GM19043 (cell line): ENCODE results near the gene C1QTNF9.
"Not testable (repeated sequence)": the region's sequence is repeated elsewhere in the genome, so short reads cannot be mapped to it uniquely, and the experiment has no call there.

Source experiments
- ATAC-seq: cut with Tn5 transposase; IDR thresholded peaks from one replicate; pipeline ENCODE4 v1.9.1; 2021; ENCODE audit warnings: low read depth; ENCODE audit not compliant: unreplicated experiment

C1QTNF9 gene

DNA sequence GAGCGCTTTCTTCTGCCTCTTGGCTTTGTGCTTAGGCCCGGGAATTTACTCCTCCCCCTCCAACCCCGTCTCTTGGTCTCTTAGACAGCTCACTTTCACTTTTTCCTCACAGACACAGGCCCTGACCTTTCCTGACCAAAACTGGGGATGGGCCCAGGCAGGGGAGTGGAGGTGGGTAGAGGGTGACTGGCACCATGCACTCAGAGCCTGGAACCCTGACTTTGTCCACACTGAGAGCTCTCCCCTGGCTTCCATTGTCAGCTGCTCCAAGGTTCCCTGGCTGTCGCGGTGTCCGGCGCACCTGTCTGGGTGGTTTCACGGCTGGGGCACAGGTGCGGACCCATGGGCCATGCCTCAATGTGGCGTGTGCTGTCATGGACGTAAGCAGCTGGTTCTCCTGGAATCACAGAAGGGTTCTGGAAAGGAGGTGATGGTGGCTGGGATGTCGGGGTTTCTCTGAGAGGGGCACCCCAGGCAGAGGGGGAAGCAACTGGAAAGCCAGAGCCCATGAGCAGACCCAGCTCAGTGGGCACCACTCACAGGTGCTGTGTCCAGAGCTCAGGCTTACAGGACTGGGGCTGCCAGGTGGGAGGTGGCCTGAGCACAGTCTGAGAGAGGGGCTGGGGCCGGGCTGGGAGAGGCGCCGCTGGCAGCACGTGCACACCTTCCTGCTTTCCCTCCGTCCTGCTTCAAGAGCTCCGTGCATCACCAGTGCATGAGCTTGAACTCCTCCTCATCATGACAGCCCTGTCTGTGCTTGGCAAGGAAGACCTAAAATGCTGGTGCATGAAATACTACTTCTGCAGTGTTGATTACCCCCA is 28.0 kb upstream of the C1QTNF9 start:
- no peak for ATAC-seq

DNA sequence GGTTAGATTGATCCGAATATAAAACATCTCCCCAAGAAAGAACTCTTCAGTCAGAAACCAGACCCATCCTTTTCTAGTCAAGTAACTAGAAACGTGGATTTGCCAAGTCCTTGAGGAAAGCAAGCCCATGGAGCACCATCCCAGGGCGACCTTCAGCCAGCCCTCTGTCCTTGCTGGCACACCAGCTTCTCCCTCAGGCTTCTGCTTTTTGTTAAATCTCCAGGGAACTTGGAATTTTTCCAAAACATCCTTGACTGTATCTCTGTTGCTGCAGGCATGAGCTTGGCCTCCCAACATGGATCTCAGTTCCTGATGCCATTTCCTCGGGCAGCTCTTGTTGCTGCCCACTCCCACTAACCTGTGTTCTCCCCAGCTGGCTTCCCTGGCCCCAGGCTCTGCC is 27.1 kb upstream of the C1QTNF9 start:
- no peak for ATAC-seq

DNA sequence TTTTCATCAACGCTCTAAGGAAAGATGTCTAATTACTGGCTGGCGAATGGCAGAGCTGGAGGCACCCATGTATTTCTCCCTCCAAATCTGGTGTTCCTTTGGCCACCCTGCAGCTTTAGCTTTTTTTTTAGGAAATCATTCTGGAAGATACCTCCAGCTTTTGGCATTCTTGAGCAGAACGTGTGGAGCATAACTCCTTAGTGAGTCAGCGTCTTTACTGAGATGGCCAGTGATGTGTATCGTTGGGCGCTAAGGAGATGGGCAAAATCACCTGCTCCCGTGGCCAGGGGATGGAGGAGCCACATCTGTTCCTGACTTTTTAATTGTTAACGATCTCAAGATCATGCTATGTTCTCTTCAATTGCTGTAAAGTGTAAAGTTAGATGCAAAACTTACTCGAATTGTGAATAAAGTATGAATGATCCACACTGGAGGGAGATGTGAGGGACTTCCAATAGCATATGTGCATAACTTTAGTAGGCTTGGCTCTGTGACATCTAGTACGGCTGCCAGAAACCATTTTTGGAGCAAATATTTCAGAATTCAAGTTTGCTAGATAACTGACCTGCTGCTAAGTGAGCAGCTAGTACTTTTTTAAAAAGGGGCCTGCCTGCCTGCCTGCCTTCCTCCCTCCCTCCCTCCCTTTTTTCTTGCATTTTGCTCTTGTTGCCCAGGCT is 24.4 kb upstream of the C1QTNF9 start:
- no peak for ATAC-seq

DNA sequence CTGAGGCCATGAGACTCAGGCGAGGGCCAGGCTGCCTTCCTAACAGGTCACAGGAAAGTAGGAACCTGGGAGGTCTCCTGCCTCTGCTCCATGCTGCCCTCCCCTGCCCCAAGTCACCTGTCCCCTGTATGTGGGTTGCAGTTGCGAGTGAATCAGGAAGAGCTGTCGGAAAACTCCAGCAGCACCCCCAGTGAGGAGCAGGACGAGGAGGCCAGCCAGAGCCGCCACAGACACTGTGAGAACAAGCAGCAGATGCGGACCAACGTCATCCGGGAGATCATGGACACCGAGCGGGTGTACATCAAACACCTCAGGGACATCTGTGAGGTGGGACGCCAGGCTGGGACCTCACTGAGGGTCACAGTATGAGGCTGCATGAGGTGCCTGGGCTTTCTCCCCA is 22.8 kb upstream of the C1QTNF9 start:
- ATAC-seq: no peak

DNA sequence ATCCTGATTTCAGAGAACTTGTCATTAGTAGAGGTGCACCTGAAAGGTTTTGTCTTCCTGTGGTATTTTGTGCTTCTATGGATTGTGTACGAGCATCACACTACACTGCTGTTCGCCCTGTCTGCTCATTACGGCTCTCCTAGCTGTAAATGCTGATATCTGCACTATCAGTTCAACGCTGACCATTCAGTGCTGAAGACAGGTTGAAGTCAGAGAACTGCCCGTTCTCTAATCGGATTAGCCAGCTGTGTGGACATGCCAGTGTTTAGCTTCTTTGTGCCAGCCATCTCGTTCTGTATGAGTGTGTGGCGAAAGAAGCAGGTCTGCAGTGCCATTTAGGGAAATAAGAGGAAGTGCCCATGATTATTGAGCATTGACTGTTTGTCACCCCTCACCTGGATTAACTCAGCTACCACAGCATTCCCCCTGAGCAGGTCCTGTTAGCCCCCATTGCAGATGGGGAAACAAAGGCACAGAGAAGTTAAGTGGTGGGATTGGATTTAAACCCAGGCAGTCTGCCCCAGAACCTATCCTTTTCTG is 21.6 kb upstream of the C1QTNF9 start:
- ATAC-seq: no peak

DNA sequence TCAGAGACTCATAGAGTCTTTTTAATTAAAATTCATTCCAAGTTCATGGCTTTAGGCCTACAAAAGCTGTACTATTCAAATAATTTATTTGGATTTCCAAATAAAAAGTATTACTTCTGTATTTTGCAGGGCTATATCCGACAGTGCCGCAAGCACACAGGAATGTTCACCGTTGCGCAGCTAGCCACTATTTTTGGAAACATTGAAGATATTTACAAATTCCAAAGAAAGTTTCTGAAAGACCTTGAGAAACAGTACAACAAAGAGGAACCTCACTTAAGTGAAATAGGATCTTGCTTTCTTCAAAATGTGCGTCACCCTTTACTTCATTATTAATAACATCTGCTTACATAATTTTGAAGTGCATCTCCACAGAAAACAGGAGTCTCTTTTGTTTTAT is 20.5 kb upstream of the C1QTNF9 start:
- ATAC-seq: no peak

DNA sequence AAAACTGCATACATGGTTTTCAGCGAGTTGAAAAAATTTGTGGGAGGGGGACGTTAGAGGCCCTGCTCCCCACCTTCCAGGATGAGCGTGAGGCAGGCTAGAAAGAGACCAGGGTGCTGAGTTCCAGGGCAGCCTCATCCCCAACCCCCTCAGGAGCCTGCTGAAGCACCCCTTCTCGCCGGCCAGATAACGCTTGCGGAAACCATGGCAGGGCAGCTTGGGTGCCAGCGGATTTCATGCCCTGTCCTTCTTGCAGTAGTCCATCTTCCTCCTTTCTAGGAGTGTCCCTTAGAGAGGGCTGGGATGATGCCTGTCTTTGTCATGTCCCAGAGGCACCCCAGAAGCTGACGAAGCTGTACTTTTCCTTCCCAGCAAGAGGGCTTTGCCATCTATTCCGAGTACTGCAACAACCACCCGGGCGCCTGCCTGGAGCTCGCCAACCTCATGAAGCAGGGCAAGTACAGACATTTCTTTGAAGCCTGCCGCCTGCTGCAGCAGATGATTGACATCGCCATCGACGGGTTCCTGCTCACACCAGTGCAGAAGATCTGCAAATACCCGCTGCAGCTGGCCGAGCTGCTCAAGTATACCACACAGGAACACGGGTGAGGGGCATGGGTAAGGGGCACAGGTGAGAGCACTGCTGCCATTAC is 19.0 kb upstream of the C1QTNF9 start:
- no peak for ATAC-seq

DNA sequence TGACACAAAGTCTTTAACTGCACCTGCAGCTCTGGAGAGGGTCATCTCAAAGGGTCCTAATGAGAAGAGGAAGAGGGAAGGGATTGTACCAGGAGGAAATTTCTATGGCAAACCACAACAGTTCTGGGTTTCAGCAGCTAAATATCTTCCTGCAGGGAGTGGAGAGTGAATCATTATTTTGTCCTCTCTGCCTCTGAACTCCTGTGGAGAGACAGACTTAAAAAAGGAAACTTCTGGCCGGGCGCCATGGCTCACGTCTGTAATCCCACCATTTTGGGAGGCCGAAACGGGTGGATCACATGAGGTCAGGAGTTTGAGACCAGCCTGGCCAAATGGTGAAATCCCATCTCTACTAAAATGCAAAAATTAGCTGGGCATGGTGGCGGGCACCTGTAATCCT is 16.9 kb upstream of the C1QTNF9 start:
- no peak for ATAC-seq

DNA sequence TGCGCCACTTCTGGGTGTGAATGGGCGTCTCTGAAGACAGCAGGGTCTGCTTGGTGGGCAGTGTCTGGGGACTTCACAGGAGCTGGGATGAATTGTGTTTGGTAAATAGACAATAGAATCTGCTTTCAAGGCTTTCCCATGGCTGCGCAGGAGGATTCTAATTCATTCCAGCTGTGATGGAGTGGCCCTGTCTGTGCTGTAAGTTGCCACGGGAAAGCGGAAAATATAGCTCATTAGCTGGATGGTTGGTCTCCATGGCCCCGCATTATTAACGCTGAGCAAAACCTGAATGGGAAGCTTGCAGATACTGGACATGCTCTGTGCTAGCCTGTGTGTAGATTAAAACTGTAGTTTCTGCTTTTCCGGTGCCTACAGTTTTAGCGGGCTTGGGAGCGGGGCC is 15.6 kb upstream of the C1QTNF9 start:
- ATAC-seq: no peak

DNA sequence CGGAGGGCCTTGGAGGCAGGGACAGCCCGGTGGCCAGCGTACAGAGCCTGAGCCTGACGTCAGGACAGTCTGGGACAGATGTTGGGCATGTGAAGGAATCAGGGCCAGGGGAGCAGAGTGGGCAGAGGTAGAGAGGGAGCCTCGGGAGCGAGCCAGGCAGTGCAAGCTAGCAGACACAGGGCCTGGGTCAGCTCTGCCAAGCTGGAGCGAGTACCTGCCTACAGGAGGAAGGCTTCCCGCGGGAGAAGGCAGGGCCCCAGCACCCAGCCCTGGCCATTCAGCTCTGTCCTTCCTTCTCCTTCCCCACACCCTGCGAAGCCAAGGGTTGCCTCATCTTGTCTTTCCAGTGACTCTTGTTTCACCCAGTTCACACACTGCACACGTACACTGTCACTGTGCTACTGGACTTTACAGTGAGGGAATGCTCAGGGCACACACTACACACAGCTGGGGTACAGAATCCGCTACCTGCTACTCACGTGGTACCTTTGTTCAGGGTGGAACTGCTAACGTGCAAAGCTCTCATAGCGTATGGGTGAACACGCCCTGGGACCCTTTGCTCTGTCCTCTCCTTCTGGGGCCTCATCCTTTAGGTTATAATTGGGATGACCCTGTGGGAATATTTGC is 9.8 kb upstream of the C1QTNF9 start:
- ATAC-seq: no peak

DNA sequence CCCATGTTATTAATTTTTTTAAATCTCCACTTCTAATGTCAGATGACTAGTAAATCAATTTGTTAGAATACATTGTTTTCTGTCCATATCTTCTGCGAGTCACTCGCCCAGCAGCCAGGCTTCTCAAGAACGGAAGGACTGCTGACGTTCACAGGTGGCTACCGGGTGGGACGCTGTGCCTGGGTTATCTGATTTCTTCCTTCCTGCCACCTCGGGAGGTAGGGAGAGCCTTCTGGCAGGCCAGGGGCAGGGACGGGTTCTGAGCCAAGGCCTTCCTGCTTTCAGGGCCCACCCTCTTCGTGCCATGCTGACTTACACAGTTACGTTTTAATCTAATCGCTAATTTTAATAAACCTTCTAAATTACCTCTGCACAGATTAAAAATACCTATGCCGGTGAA is 7.9 kb upstream of the C1QTNF9 start:
- ATAC-seq: no peak

DNA sequence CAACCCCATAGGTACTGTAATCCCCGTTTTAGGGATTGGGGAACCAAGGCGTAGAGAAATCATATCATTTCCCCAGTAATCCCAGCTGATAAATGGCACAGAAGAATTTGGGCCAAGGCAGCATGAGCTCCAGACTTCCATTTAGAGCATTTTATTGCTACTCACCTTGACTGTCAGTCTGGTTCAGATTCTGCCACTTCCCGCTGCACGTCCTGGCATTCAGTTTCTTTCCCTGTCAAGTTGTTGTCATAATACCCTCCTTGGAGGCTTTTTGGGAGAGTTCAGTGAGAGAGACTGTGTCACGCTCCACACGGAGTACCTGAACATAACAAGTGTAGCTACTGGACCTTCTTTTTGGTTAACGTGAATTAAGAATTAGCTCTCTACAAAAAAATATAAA is 7.5 kb upstream of the C1QTNF9 start:
- no peak for ATAC-seq

DNA sequence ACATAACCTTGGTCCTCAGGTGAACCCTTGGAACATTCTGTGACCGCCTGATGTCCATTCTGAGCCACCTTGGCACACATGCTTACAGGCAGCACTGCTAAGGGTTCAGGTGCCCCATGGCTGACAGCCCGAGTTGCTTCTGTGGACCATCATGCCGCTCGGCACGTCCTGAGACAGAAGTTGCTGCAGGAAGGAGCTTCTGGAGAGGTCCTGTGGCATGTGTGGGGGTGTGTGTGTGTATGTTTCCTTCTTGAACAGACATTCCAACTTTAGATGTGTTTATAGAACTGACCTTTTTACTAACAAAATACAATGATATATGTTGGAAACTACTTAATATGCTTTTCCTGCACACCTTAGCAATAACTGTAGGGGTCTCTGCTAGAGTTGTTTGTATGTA is 4.8 kb upstream of the C1QTNF9 start:
- ATAC-seq: no peak

DNA sequence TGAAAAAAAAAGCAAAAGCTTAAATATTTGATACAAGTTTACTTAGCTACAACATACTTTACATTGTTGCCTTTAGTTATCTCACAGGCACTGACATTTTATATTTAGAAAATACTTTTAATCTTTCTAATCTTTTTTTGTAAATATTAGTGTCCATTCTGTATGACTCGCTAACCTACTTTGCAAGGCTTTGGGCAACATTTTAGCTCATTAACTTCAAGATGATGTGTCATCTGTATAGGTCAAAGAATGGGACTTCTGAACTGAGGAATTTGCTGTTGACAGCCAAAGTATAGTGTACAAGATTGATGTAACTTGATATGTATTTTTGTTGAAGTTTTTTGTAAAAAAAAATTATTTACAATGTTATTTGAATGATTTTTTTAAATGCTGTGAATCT is 2.7 kb upstream of the C1QTNF9 start:
- no peak for ATAC-seq

DNA sequence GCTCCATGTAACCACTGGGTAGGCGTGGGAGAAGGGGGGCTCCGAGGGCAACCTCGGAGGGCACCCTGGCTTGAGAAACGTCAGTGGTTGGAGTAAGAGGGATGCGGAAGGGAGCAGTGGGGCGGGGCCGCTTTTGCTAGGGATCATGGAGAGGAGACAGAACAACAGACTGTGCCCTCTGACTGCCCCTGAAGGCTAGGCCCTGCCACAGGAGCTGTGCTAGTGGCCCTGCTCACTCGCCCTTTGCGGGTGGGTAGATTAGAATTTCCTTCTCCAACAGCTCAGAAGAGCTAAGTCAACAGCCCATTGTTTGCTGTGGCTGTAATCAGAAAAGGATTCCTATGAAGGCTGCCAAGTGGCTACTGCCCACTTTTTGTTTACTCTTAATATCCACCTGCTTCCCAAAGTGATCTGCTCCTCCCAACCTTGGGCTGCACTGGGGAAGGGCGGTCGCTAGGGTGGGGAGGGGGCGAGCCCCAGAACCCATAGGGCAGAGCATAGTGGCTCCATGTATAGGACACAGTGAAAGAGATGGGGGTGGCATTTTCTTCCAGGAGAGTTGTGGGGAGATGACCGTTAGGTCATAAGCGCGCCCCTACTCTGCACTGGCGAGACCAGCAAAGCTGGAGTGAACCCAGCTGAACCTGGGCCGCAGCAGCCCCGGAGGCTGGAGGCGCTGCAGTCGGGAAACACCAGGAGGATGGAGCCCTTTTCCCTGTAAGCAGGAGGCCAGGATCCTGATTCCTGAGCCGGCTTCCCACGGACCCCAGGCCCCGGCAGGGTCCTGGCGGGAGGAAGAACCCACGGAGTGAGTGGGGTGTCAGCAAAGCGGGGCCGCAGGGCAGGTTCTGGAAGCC is 1.9 kb upstream of the C1QTNF9 start:
- no peak for ATAC-seq

DNA sequence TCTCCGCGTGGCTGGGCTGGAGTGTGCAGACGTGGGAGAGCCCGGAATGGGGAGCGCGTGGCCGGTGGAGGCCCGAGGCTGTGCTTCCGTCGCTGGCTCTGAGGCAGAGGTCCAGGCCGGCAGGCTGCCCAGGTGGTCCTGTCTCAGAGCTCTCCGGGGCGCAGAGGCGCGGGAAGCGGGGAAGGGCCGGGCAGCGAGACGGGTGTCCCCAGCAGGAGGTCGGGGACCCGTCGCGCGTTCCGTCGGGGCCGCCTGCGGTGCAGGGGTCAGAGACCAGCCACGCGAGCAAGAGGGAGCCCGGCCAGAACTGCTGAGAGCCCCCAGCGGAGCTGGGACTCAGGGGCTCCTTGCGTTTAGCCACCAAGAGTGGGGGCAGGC is 1.3 kb upstream of the C1QTNF9 start:
- no peak for ATAC-seq

DNA sequence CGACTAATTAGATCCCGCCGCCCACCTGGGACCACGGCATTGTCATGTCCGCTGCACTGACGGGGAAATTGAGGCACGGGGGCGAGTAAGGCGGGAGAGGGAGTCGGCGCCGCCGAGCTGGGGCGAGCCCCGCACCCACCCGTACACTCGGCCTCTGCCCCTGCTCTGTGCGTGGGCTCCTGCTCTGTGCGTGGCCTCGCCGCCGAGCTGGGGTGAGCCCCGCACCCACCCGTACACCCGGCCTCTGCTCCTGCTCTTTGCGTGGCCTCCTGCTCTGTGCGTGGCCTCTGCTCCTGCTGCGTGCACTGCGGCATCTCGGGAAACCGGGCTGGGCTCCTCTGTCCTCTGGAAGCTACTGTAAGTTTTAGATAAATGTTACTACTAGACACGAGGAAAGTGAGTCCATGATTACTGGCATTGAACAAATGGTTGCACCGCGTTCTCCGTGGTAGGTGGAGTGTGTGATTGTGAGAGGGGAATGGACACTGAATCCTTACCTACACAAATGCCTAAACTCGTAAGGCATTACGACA is 826 bp upstream of the C1QTNF9 start:
- ATAC-seq: no peak

DNA sequence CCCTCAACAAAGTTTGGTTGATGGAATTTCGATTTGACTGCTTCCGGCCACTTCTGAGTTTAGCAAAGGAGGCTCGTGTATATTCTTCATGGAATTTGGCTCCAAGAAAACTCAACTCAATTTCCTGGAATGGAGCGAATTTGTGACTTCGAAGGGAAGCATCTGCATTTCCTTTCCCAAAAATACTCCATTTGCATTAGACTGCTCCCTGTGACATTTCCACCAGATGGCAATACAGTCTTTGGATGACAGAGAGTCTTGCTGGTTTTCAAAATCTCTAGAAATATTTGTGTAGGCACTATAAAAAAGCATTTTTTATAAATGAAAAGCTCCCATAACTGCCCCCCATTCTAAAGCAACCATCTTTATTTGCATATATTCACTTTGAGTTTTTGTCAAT is 4.1 kb downstream of the C1QTNF9 start:
- ATAC-seq: no peak

DNA sequence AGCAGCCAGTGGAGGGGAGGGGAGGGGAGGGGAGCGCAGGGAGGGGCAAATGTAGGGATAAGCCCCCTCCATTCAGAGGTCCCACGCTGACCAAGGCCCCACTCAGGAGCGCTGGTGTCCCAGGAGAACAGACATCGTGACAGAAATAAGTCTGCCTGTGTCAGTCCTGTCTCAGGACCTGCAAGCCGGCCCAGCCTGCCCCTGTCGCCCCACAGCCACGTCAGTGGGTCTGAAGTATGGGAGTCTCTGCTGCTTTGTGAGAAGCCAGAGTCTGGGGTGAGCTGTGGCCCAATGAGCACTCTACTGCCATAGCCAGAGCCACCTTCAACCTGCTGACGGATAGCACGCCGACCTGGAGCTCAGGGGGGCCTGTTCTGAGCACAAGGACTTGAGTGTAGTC is 8.5 kb downstream of the C1QTNF9 start:
- ATAC-seq: not testable (repeated sequence)

DNA sequence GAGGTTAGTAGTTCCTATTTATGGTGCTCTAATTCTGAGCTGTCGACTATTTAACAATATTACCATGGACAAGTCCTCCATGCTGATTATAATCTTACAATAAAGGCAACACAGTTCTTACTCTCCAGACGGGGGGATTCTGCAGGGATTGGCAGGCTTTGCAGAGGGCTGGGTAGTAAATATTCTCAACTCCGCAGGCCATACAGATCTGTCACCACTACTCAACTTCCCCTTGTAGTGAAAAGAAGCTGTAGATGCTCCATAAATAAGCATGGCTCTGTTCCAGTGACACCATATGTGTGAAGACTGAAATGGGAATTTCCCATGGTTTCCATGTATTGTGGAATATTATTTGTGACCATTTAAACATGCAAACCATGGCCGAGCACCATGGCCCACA is 9.5 kb downstream of the C1QTNF9 start:
- ATAC-seq: not testable (repeated sequence)
